ENCODE data around the gene MTMR3. TPM values are rescaled to one million over a fixed set of nuclear protein-coding genes. Genes with fewer than 3 reads are reported as not detected.
A peak's percentile ranks its signal among the peaks of the same experiment; 100 is the strongest.

Gene MTMR3
- polyA plus RNA-seq, 3 donors from 2014 or later: 11.2 to 21.9 (median 11.9) TPM

DNA sequence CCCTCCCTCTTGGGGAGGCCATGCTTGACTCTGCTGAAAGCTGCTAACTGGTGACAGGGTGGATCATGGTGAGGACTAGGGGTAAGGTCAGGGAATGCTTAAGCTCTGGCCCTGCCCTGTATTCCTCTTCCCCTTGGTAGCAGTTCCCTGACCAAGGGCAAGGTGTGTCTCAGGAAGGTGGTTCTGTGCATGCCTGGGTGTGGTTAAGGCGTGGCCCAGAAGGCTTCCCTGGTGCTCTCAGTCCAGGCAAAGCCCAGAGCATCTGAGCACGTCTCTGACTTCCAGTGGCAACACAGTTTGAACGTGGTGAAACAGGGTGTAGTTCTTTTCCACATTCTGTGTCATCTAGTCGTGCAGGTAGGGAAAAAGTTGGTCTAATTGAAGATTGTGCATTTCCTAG, 144.2 kb downstream of the MTMR3 start:
- DNase-seq: no peak
- Mint-ChIP-seq H3K4me1 (no peaks in the 10 kb centered on the region), H3K9me3 (no peaks in the 10 kb centered on the region), H3K36me3 (peaks cover 16 to 40% (median 27%) of the 10 kb centered on the region in 3 donors), H3K27me3 (ENCODE audit: low read depth in 3 of 3) (peaks cover 0 to 2% (median 0%) of the 10 kb centered on the region in 3 donors), H3K27ac (no peak overlapping the region), H3K4me3 (no peak overlapping the region)

DNA sequence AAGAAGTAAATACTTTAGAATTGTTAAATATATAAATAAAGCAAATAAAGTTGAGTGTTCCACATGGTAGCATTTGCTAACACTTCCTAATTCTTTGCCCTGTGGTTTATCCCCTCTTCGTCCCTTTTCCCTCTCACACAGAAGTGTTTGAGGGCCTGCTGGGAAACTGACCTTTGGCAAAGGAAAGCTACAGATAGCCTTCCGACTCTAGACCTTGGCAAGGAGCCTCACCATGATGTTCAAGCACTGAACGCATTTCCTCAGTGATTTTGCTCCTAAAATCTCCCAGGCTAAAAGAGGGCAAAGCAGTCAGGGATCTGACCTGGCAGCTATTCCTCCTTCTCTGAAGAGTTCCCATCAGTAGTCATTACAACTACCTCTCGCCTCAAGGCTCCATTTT, 144.8 kb downstream of the MTMR3 start:
- DNase-seq: no peak
- no peaks in the 10 kb centered on the region for H3K9me3 Mint-ChIP-seq
- H3K4me3 Mint-ChIP-seq: no peak overlapping the region
- no peak overlapping the region for H3K27ac Mint-ChIP-seq
- H3K4me1 Mint-ChIP-seq: no peaks in the 10 kb centered on the region
- H3K36me3 Mint-ChIP-seq: peaks cover 16 to 35% (median 26%) of the 10 kb centered on the region in 3 donors
- H3K27me3 Mint-ChIP-seq (ENCODE audit: low read depth in 3 of 3): peaks cover 0 to 2% (median 2%) of the 10 kb centered on the region in 3 donors

GRCh38 chr22:30028731-30029130, 145.8 kb downstream of the MTMR3 start:
- no peaks in the 10 kb centered on the region for H3K4me1 Mint-ChIP-seq
- H3K27ac Mint-ChIP-seq: peak overlapping the region in 1 of 6 donors; percentile 80

DNA sequence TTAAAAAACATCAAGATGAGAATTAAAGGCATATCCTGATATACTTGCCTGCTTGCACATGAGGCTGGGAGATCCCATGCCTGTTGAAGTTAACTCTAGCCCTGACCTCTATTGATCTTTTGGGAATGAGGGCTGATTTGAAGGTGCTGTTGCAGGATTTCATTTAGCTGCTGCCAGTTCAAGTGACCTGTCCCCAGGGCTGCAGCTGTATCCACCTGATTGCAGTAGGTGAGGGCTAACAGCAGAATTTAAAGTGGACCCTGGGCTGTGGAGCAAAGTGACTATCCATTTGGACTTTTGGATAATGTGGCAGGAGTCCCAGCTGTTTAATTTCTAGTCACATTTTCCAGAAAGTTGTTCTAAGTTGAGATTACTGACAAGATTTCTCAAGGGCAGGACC, 146.5 kb downstream of the MTMR3 start:
- peaks cover 6 to 20% (median 16%) of the 10 kb centered on the region in 3 donors for H3K36me3 Mint-ChIP-seq
- no peak for DNase-seq
- peaks cover 0 to 4% (median 0%) of the 10 kb centered on the region in 3 donors for H3K27me3 Mint-ChIP-seq (ENCODE audit: low read depth in 3 of 3)
- no peak overlapping the region for H3K27ac Mint-ChIP-seq
- no peak overlapping the region for H3K4me3 Mint-ChIP-seq
- no peaks in the 10 kb centered on the region for H3K4me1 Mint-ChIP-seq
- no peaks in the 10 kb centered on the region for H3K9me3 Mint-ChIP-seq

More at GRCh38 chr22:30028731-30029130, 145.8 kb downstream of the MTMR3 start:
- Mint-ChIP-seq H3K9me3 (no peaks in the 10 kb centered on the region), H3K27me3 (ENCODE audit: low read depth in 3 of 3) (peaks cover 0 to 4% (median 2%) of the 10 kb centered on the region in 3 donors), H3K4me3 (no peak overlapping the region), H3K36me3 (peaks cover 9 to 27% (median 19%) of the 10 kb centered on the region in 3 donors)
- DNase-seq: no peak

DNA sequence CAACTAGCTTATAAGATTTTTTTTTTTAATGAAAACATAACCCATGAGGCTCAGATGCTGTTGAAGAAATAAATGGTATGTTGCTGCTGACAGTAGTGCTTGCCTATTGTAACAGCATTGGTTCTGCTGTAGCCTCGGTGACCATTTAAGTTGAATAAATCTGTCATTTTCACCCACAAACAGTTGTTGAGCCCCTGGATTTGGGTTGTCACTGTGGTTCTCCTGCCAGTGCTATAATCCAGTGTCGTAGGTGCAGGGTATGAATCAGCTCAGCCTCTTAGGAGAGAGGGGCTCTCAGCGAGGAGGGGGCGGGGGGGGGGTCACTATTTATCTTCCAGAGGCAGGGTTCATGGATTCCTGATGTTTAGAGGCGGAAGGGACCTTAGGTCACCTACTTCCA, 147.4 kb downstream of the MTMR3 start:
- no peak for DNase-seq
- H3K9me3 Mint-ChIP-seq: no peaks in the 10 kb centered on the region
- no peaks in the 10 kb centered on the region for H3K4me1 Mint-ChIP-seq
- peaks cover 3 to 15% (median 10%) of the 10 kb centered on the region in 3 donors for H3K36me3 Mint-ChIP-seq
- no peak overlapping the region for H3K4me3 Mint-ChIP-seq
- no peak overlapping the region for H3K27ac Mint-ChIP-seq
- peaks cover 0 to 4% (median 0%) of the 10 kb centered on the region in 3 donors for H3K27me3 Mint-ChIP-seq (ENCODE audit: low read depth in 3 of 3)

GRCh38 chr22:30031328-30031727, 148.4 kb downstream of the MTMR3 start:
- H3K27ac Mint-ChIP-seq: no peak overlapping the region
- no peak for DNase-seq
- no peaks in the 10 kb centered on the region for H3K9me3 Mint-ChIP-seq
- no peaks in the 10 kb centered on the region for H3K4me1 Mint-ChIP-seq
- H3K27me3 Mint-ChIP-seq (ENCODE audit: low read depth in 3 of 3): peaks cover 0 to 8% (median 0%) of the 10 kb centered on the region in 3 donors
- H3K36me3 Mint-ChIP-seq: peaks cover 0 to 9% (median 7%) of the 10 kb centered on the region in 3 donors
- H3K4me3 Mint-ChIP-seq: no peak overlapping the region

DNA sequence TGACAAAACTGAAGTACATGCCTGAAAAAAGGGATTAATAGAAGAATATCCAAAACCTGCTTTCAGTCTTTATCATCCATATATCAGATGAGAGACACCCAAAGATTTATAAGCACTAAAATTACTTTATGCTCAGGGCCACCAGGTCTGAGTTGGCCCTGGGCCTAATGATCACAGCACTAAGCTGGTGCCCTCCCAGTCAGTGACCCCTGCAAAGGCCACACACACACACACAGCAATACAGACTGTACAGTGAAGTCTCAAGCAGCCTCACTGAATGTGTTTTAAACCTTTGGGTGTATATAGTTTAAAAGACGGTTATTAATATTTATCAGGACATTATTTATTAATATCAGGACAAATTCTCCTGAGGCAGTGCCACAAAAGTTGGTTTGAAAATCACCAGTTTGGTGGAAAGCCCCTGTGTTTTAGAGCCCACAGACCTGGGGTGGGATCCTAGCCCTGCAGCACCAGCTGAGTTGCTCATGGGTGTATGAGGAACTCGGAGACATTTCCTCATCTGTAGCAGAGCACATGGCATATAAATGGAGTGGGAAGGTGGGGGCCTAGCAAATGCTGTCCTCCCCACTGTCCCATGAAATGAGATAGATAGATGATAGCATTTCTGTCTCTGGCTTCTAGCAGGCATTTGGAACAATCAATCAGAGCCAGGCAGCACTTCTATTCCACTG, 148.9 kb downstream of the MTMR3 start:
- Mint-ChIP-seq H3K9me3 (no peaks in the 10 kb centered on the region), H3K27ac (no peak overlapping the region), H3K4me3 (no peak overlapping the region), H3K36me3 (peaks cover 0 to 5% (median 4%) of the 10 kb centered on the region in 3 donors), H3K4me1 (no peaks in the 10 kb centered on the region), H3K27me3 (ENCODE audit: low read depth in 3 of 3) (peaks cover 0 to 8% (median 0%) of the 10 kb centered on the region in 3 donors)
- DNase-seq: no peak

DNA sequence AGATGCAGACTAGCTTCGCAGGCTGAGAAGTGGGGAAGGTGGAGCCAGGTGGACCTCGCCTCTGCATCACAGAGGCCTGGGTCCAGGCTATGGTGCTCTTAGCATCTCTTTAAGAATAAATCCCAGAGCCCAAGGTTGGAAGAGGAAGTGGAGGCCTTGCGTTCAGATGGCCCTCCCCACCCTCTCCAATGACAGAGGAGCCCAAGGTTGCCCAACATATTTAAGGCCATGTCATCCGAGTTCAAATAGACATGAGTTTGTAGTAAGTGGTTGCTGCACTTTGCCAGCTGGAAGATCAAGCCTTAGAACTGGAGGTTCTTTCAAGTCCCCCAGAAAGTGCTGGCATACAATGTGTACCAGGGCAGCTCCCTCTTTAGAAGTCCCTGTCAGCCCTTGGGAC, 150.2 kb downstream of the MTMR3 start:
- DNase-seq: no peak
- Mint-ChIP-seq H3K9me3 (no peaks in the 10 kb centered on the region), H3K27ac (no peak overlapping the region), H3K4me3 (no peak overlapping the region), H3K27me3 (ENCODE audit: low read depth in 3 of 3) (peaks cover 0 to 8% (median 0%) of the 10 kb centered on the region in 3 donors), H3K36me3 (peaks cover 0 to 2% (median 0%) of the 10 kb centered on the region in 3 donors), H3K4me1 (no peaks in the 10 kb centered on the region)

GRCh38 chr22:30033901-30034300, 150.9 kb downstream of the MTMR3 start:
- no peak for DNase-seq
- Mint-ChIP-seq H3K9me3 (no peaks in the 10 kb centered on the region), H3K4me1 (no peaks in the 10 kb centered on the region), H3K27ac (peak overlapping the region in 1 of 6 donors; percentile 34), H3K27me3 (ENCODE audit: low read depth in 3 of 3) (peaks cover 0 to 8% (median 2%) of the 10 kb centered on the region in 3 donors), H3K36me3 (no peaks in the 10 kb centered on the region), H3K4me3 (no peak overlapping the region)

DNA sequence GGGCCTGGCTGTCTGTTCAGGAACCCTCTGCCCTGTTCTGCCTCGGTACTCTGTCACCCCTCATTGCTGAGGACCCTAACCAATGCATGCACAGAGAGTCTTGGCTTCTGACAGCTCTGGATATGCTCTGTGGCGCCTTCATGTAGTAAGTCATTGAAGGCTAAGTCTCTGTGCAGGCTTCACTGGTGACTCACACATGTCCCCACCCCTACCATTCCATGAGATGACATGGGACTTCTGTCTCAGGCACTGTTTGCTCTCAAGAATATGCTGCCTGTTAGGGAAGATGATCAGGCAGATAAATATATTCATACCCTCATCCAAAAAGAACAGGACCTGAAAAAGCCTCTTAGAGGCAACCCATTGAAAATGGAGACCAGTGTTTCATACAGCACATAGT, 153.7 kb downstream of the MTMR3 start:
- H3K27ac Mint-ChIP-seq: no peak overlapping the region
- H3K36me3 Mint-ChIP-seq: no peaks in the 10 kb centered on the region
- H3K4me1 Mint-ChIP-seq: no peaks in the 10 kb centered on the region
- H3K27me3 Mint-ChIP-seq (ENCODE audit: low read depth in 3 of 3): peaks cover 0 to 8% (median 2%) of the 10 kb centered on the region in 3 donors
- DNase-seq: no peak
- H3K9me3 Mint-ChIP-seq: no peaks in the 10 kb centered on the region
- H3K4me3 Mint-ChIP-seq: no peak overlapping the region

DNA sequence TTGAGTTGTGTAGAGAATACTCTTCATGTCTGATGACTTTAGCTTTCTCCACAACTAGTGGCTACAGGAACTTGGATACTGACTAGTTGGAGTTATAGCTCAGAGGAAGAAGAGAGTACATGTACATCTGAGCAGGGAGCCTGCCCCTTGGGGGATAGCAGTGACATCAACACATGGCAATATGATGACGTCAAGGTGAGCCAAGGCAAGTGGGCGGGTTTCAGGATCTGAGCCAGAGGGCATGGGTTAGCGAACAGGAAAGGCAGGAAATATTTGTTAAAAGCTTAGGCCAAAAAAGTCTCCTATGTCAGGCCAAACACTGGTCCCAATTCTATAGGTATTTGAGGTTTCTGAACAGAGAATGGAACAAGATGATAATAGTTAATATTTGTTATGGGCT, 155.2 kb downstream of the MTMR3 start:
- DNase-seq: no peak
- Mint-ChIP-seq H3K27me3 (ENCODE audit: low read depth in 3 of 3) (peaks cover 0 to 10% (median 2%) of the 10 kb centered on the region in 3 donors), H3K36me3 (no peaks in the 10 kb centered on the region), H3K4me3 (no peak overlapping the region), H3K9me3 (no peaks in the 10 kb centered on the region), H3K27ac (no peak overlapping the region), H3K4me1 (no peaks in the 10 kb centered on the region)

GRCh38 chr22:30040499-30041260, 157.7 kb downstream of the MTMR3 start:
- H3K9me3 Mint-ChIP-seq: no peaks in the 10 kb centered on the region
- DNase-seq: no peak
- H3K36me3 Mint-ChIP-seq: no peaks in the 10 kb centered on the region
- H3K27me3 Mint-ChIP-seq (ENCODE audit: low read depth in 3 of 3): peaks cover 0 to 10% (median 2%) of the 10 kb centered on the region in 3 donors
- no peak overlapping the region for H3K27ac Mint-ChIP-seq
- H3K4me1 Mint-ChIP-seq: no peaks in the 10 kb centered on the region
- no peak overlapping the region for H3K4me3 Mint-ChIP-seq

DNA sequence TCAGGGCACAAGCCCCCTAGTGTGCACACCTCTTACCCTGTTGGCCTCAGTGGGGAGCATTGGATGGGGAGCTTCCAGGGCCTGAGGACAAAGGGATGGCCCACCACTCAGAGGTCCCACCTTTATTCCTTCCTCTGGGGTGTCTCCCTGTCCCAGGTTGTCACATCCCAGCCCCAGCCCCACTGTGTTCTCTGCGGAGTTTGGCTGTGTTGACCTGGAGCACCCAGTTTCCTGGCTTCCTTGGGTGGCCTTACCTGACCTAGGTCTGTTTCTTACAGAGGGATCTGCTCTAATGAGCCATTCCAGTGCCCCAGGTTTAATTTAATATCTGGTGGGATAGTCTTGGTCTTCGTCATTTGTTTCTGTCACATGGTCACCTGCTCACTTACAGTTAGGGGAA, 158.5 kb downstream of the MTMR3 start:
- Mint-ChIP-seq H3K4me1 (no peaks in the 10 kb centered on the region), H3K9me3 (no peaks in the 10 kb centered on the region), H3K36me3 (no peaks in the 10 kb centered on the region), H3K27me3 (ENCODE audit: low read depth in 3 of 3) (peaks cover 0 to 6% (median 2%) of the 10 kb centered on the region in 3 donors), H3K4me3 (no peak overlapping the region), H3K27ac (no peak overlapping the region)
- DNase-seq: no peak

GRCh38 chr22:30041881-30042280, 158.9 kb downstream of the MTMR3 start:
- H3K36me3 Mint-ChIP-seq: no peaks in the 10 kb centered on the region
- H3K27ac Mint-ChIP-seq: no peak overlapping the region
- H3K9me3 Mint-ChIP-seq: peaks cover 0 to 1% (median 0%) of the 10 kb centered on the region in 6 donors
- H3K4me3 Mint-ChIP-seq: no peak overlapping the region
- peaks cover 0 to 3% of the 10 kb centered on the region in 2 donors for H3K4me1 Mint-ChIP-seq
- peaks cover 0 to 6% (median 2%) of the 10 kb centered on the region in 3 donors for H3K27me3 Mint-ChIP-seq (ENCODE audit: low read depth in 3 of 3)
- DNase-seq: no peak
